ENCODE data around the gene MAPK10. TPM values are rescaled to one million over a fixed set of nuclear protein-coding genes. Genes with fewer than 3 reads are reported as not detected.

Gene MAPK10
- total and polyA plus RNA-seq, 4 donors = 0.82 to 3.6 (median 2.3) TPM

DNA sequence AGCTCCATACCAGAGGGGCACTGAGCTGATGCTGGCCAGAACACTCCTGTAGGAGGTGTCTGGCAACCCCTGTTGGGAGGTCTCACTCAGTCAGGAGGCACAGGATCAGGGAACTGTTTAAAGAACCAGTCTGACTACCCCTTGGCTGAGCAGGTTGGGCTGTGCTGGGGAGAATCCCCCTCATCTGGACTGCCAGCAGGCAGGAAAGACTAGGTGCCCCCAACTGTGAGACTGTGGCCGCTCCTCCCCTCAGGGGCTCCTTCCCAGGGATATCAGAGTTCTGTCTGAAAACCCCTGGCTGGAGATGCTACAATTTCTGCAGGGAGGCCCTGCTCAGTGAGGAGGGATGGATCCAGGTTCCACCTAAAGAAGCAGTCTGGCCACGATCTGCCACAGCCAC, 245.3 kb downstream of the MAPK10 start:
- no peak for DNase-seq (ENCODE audit: low spot score)
- H3K27ac ChIP-seq (ENCODE audit: low read depth in 1 of 2, low read length in 2 of 2) = no peak overlapping the region
- H3K9me3 ChIP-seq (ENCODE audit: control insufficient read depth in 4 of 4, low read length in 3 of 4) = no peaks in the 10 kb centered on the region
- no peak overlapping the region for H3K9ac ChIP-seq (ENCODE audit: low read depth in 1 of 2, low read length in 2 of 2)
- no peaks in the 10 kb centered on the region for H3K27me3 ChIP-seq (ENCODE audit: control insufficient read depth in 4 of 4, insufficient read depth in 4 of 4, low read length in 3 of 4)
- H3K4me3 ChIP-seq (ENCODE audit: low read depth in 1 of 3, low read length in 3 of 3) = no peak overlapping the region
- WGBS = 79% methylated on average over 2 of the region's 2 CpGs
- no peaks in the 10 kb centered on the region for H3K36me3 ChIP-seq (ENCODE audit: control insufficient read depth in 4 of 4, insufficient read depth in 3 of 4, low read depth in 1 of 4, low read length in 3 of 4)
- no peaks in the 10 kb centered on the region for H3K4me1 ChIP-seq (ENCODE audit: control insufficient read depth in 4 of 4, insufficient read depth in 4 of 4, low read length in 3 of 4)
- TF ChIP-seq GABPA (IDR thresholded peaks at IDR 0.05 in 1 of 2, conservative IDR thresholded peaks at IDR 0.05 in 1 of 2) = no peak
- no peak for TF ChIP-seq RXRA (IDR thresholded peaks at IDR 0.05)
- TF ChIP-seq, protein P1, sequence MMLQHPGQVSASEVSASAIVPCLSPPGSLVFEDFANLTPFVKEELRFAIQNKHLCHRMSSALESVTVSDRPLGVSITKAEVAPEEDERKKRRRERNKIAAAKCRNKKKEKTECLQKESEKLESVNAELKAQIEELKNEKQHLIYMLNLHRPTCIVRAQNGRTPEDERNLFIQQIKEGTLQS (IDR thresholded peaks at IDR 0.05) = no peak
- no peak for TF ChIP-seq JUND (IDR thresholded peaks at IDR 0.05)

DNA sequence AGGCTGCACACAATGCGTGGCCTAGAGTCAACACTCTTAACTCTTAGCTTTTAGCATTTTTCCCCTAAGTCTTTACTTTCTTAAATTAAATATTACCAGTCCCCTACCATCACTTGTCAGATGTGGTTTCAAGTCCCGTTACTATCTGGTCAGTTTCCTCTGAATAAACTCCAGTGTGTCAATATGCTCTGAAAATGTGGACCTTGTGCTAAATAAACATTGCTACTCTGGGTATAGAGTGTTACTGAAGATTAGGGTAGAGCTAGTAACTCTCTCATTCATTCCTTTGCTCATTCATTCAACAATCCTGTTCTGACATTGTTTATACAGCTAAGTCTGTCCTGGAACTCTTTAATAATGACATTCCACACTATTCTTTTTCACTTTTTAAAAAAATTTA, 251.0 kb downstream of the MAPK10 start:
- Histone ChIP-seq H3K36me3 (ENCODE audit: control insufficient read depth in 4 of 4, insufficient read depth in 3 of 4, low read depth in 1 of 4, low read length in 3 of 4) (no peaks in the 10 kb centered on the region), H3K4me3 (ENCODE audit: low read depth in 1 of 3, low read length in 3 of 3) (no peak overlapping the region), H3K4me1 (ENCODE audit: control insufficient read depth in 4 of 4, insufficient read depth in 4 of 4, low read length in 3 of 4) (no peaks in the 10 kb centered on the region), H3K27me3 (ENCODE audit: control insufficient read depth in 4 of 4, insufficient read depth in 4 of 4, low read length in 3 of 4) (no peaks in the 10 kb centered on the region), H3K9me3 (ENCODE audit: control insufficient read depth in 4 of 4, low read length in 3 of 4) (no peaks in the 10 kb centered on the region), H3K9ac (ENCODE audit: low read depth in 1 of 2, low read length in 2 of 2) (no peak overlapping the region), H3K27ac (ENCODE audit: low read depth in 1 of 2, low read length in 2 of 2) (no peak overlapping the region)
- WGBS = 28% methylated on average over 2 of the region's 2 CpGs
- TF ChIP-seq RAD21 (IDR thresholded peaks at IDR 0.05) (no peak), TAF1 (conservative IDR thresholded peaks at IDR 0.05) (no peak), JUND (IDR thresholded peaks at IDR 0.05) (no peak), YY1 (IDR thresholded peaks at IDR 0.05) (no peak), HNF4A (conservative IDR thresholded peaks at IDR 0.05) (no peak), FOXA2 (IDR thresholded peaks at IDR 0.05) (no peak), RXRA (IDR thresholded peaks at IDR 0.05) (no peak), SP1 (IDR thresholded peaks at IDR 0.05) (no peak), HNF4G (IDR thresholded peaks at IDR 0.05) (no peak), FOXA1 (IDR thresholded peaks at IDR 0.05) (no peak), GABPA (IDR thresholded peaks at IDR 0.05 in 1 of 2, conservative IDR thresholded peaks at IDR 0.05 in 1 of 2) (no peak), EGR1 (IDR thresholded peaks at IDR 0.05; ENCODE audit: low read depth in 2 of 2) (no peak), NR2F2 (IDR thresholded peaks at IDR 0.05) (no peak)
- TF ChIP-seq, protein P2, sequence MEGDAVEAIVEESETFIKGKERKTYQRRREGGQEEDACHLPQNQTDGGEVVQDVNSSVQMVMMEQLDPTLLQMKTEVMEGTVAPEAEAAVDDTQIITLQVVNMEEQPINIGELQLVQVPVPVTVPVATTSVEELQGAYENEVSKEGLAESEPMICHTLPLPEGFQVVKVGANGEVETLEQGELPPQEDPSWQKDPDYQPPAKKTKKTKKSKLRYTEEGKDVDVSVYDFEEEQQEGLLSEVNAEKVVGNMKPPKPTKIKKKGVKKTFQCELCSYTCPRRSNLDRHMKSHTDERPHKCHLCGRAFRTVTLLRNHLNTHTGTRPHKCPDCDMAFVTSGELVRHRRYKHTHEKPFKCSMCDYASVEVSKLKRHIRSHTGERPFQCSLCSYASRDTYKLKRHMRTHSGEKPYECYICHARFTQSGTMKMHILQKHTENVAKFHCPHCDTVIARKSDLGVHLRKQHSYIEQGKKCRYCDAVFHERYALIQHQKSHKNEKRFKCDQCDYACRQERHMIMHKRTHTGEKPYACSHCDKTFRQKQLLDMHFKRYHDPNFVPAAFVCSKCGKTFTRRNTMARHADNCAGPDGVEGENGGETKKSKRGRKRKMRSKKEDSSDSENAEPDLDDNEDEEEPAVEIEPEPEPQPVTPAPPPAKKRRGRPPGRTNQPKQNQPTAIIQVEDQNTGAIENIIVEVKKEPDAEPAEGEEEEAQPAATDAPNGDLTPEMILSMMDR (IDR thresholded peaks at IDR 0.05; ENCODE audit: low read depth, low read length, missing input control) = no peak
- TF ChIP-seq, protein P3, sequence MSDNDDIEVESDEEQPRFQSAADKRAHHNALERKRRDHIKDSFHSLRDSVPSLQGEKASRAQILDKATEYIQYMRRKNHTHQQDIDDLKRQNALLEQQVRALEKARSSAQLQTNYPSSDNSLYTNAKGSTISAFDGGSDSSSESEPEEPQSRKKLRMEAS (IDR thresholded peaks at IDR 0.05) = no peak
- TF ChIP-seq, protein P4, sequence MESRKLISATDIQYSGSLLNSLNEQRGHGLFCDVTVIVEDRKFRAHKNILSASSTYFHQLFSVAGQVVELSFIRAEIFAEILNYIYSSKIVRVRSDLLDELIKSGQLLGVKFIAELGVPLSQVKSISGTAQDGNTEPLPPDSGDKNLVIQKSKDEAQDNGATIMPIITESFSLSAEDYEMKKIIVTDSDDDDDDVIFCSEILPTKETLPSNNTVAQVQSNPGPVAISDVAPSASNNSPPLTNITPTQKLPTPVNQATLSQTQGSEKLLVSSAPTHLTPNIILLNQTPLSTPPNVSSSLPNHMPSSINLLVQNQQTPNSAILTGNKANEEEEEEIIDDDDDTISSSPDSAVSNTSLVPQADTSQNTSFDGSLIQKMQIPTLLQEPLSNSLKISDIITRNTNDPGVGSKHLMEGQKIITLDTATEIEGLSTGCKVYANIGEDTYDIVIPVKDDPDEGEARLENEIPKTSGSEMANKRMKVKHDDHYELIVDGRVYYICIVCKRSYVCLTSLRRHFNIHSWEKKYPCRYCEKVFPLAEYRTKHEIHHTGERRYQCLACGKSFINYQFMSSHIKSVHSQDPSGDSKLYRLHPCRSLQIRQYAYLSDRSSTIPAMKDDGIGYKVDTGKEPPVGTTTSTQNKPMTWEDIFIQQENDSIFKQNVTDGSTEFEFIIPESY (IDR thresholded peaks at IDR 0.05) = no peak
- TF ChIP-seq, protein P1 (IDR thresholded peaks at IDR 0.05) = no peak
- TF ChIP-seq, protein P5, sequence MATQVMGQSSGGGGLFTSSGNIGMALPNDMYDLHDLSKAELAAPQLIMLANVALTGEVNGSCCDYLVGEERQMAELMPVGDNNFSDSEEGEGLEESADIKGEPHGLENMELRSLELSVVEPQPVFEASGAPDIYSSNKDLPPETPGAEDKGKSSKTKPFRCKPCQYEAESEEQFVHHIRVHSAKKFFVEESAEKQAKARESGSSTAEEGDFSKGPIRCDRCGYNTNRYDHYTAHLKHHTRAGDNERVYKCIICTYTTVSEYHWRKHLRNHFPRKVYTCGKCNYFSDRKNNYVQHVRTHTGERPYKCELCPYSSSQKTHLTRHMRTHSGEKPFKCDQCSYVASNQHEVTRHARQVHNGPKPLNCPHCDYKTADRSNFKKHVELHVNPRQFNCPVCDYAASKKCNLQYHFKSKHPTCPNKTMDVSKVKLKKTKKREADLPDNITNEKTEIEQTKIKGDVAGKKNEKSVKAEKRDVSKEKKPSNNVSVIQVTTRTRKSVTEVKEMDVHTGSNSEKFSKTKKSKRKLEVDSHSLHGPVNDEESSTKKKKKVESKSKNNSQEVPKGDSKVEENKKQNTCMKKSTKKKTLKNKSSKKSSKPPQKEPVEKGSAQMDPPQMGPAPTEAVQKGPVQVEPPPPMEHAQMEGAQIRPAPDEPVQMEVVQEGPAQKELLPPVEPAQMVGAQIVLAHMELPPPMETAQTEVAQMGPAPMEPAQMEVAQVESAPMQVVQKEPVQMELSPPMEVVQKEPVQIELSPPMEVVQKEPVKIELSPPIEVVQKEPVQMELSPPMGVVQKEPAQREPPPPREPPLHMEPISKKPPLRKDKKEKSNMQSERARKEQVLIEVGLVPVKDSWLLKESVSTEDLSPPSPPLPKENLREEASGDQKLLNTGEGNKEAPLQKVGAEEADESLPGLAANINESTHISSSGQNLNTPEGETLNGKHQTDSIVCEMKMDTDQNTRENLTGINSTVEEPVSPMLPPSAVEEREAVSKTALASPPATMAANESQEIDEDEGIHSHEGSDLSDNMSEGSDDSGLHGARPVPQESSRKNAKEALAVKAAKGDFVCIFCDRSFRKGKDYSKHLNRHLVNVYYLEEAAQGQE (IDR thresholded peaks at IDR 0.05) = no peak
- no peak for DNase-seq (ENCODE audit: low spot score)

All from liver (tissue), 9 donors.